ENCODE results near the gene LAMP5.

LAMP5 gene

GRCh38 chr20:9557411-9557810 is 43.0 kb downstream of the LAMP5 start:
- ChIA-PET POLR2A (no interaction called here), CTCF (interaction anchor here (1.8 kb wide), 1 partner anchor 149 kb away, joined by 4 read pairs; no protein-coding TSS in a partner anchor)
- no peak for TF ChIP-seq CTCF (IDR thresholded peaks at IDR 0.05; ENCODE audit: control extremely low read depth, extremely low read depth, low read depth, missing control alignments)
- DNase-seq (ENCODE audit: extremely low spot score): no peak

GRCh38 chr20:9565910-9566550 is 51.6 kb downstream of the LAMP5 start:
- ChIA-PET POLR2A (no interaction called here), CTCF (no interaction called here)
- TF ChIP-seq CTCF (IDR thresholded peaks at IDR 0.05; ENCODE audit: control extremely low read depth, extremely low read depth, low read depth, missing control alignments): no peak
- DNase-seq (ENCODE audit: extremely low spot score): no peak

- CTCF ChIA-PET: no interaction called here
- POLR2A ChIA-PET: no interaction called here
- no peak for DNase-seq (ENCODE audit: extremely low spot score)
- TF ChIP-seq CTCF (IDR thresholded peaks at IDR 0.05; ENCODE audit: control extremely low read depth, extremely low read depth, low read depth, missing control alignments): no peak
Measured at GRCh38 chr20:9566977-9567376, 52.6 kb downstream of the LAMP5 start.

- TF ChIP-seq CTCF (IDR thresholded peaks at IDR 0.05; ENCODE audit: control extremely low read depth, extremely low read depth, low read depth, missing control alignments): no peak
- ChIA-PET CTCF (interaction anchor here (1.2 to 2.2 kb wide), 4 partner anchors 10 to 163 kb away, joined by 3 to 5 read pairs (median 4); no protein-coding TSS in a partner anchor), POLR2A (no interaction called here)
- DNase-seq (ENCODE audit: extremely low spot score): no peak
Measured at GRCh38 chr20:9570612-9571011, 56.2 kb downstream of the LAMP5 start.

GRCh38 chr20:9571783-9572182 is 57.4 kb downstream of the LAMP5 start:
- ChIA-PET CTCF (interaction anchor here (1.0 to 2.2 kb wide), 2 partner anchors 45 to 164 kb away, joined by 3 to 5 read pairs; no protein-coding TSS in a partner anchor), POLR2A (no interaction called here)
- DNase-seq (ENCODE audit: extremely low spot score): no peak
- TF ChIP-seq CTCF (IDR thresholded peaks at IDR 0.05; ENCODE audit: control extremely low read depth, extremely low read depth, low read depth, missing control alignments): no peak

- CTCF ChIA-PET: interaction anchor here (1.0 kb wide), 1 partner anchor 44 kb away, joined by 3 read pairs; no protein-coding TSS in a partner anchor
- no peak for DNase-seq (ENCODE audit: extremely low spot score)
- POLR2A ChIA-PET: no interaction called here
- no peak for TF ChIP-seq CTCF (IDR thresholded peaks at IDR 0.05; ENCODE audit: control extremely low read depth, extremely low read depth, low read depth, missing control alignments)
Measured at GRCh38 chr20:9572670-9573069, 58.3 kb downstream of the LAMP5 start.
